ENCODE data around the gene CD8A.

The CD8A gene

DNA sequence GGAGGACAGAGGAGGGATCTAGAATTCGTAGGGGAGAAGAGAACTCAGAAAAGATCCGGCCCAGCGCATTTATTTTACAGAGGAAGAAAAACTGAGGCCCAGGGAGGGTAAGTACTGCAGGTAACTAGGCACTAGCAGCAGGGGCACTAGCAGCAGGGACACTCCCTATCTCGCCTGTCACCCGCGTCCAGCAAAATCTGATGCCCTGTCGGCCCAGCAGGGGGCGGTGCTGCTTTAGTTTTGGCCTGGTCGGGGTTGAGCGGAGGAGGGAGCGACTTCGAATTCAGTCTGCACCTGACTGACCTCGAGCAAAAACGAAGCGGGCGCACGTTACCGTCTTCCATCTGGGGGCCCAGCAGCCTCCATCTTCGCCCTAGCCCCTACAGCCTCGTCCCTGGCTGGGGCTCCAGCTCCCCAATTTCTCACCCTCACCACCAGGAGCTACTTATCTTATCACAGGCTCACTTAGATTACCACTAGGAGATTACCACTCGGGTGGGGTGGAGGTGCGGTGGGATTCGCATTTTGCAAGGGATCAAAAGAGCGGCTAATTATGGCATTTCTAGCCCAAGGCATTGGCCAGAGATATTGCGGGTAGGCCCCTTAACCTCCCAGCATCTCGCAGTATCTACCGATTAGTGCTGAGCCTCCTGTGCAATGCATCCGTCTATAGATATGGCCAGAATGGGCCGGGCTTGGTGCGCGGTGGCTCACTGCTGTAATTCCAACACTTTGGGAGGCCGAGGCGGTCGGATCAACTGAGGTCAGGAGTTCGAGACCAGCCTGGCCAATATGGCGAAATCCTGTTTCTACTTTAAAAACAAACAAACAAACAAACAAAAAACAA, 17.8 kb upstream of the CD8A start:
- DNase-seq, result peak; percentile 84

DNA sequence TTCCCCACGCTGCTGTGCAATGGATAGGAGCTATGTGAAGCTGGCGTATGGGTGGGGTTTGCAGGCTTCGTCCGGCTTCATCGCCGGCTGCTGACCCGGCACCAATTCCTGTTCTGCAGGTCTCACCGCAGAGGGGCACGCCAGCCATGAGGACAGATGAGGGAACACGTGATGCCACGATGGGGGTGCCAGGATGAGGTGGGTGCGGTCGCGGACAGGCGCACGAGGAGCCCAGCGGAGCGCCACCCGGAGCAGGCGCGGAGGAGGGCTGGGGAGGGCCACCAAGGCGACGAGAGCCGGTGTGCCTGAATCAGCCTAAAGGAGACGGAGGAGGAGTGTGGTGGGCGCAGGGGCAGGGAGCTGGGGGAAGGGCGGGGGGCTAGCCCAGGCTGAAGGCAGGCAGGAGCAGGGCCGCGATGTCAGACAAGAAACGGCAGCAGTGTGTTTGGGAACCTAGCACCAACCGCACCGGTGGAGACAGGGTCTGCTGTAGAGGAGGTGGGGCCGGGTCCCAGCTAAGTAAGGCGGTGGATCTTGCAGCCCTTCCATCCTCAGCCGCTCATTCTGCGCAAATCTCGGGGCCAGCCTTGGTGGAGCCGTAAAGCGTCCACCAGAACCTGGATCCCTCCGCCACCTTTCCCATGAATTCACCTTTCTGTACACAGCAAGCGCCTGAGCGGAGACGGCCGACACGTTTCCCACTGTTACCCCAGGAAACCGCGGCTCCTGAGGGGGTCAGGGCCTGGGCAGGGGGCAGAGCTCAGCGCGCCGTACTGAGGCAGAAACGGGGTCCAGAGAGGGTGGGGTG, 17.0 kb upstream of the CD8A start:
- no peak for DNase-seq

DNA sequence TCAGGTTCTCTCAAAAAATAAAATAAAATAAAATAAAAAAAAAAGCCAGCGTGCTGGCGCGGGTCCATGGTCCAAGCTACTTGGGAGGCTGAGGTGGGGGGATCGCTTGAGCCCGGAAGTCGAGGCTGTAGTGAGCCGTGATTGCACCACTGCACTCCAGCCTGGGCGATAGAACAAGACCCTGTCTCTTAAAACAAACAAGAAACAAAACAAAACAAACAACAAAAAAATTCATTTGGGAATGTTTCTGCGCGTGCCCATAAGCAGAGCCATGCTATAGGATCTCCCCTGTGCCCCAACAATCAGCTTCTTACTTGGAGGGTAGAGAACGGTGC, 16.4 kb upstream of the CD8A start:
- DNase-seq, result no peak

DNA sequence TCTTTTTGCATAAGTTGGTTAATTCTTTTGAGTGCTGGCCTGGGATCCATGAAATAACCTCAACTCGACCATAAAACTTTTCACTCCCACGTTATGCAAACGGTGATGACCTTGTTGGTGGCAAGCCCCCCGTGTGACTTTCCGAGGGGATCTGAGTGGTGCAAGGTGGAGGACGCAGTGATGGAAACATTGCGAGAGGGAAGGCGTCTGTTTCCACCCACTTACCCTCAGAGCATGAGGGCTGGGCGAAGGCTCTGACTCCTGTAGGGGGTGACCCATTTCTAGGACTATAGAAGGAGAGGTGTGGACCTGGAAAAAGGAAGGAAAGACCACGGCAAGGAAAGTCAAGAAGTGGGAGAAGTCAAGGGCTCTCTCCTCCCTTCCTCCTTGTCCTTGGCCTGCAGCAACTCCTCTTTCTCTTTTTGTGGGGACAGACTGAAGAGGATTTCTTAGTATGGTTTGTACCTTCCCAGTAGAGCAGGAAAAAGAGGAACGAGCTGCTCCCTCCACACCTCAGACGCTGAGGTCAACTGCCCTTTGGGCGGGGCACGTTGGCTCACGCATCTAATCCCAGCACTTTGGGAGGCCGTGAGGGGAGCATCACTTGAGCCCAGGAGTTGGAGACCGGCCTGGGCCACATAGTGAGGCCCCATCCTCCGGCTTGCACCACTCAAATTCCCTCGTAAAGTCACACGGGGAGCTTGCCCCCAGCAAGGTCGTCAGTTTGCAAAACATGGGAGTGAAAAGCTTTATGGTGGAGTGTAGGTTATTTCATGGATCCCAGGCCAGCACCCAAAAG, 15.5 kb upstream of the CD8A start:
- peak; percentile 3 for DNase-seq

DNA sequence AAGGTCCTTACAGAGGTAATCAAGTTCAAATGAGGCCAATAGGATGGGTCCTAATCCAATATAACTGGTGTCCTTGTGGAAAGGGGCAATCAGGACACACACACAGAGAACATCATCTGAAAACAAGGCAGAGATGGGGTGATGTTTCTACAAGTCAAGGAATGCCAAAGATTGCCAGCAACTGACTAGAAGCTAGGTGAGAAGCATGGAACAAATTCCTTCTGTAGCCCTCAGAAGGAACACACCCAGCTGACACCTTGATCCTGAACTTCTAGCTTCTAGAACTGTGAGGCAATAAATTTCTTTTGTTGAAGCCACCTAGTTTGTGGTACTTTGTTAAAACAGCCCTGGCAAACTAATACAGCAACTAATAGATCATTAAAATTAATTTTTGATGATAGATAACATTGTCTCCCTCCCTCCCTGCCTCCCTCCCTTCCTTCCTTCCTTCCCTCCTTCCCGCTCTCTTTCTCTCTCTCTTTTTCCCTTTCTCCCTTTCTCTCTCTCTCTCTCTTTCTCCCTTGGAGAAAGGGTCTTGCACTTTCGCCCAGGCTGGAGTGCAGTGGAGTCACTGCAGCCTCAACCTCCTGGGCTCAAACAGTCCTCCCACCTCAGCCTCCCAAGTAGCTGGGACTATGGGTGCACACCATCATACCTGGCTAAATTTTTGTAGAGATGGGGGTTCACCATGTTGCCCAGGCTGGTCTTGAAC, 10.3 kb upstream of the CD8A start:
- DNase-seq, result no peak

DNA sequence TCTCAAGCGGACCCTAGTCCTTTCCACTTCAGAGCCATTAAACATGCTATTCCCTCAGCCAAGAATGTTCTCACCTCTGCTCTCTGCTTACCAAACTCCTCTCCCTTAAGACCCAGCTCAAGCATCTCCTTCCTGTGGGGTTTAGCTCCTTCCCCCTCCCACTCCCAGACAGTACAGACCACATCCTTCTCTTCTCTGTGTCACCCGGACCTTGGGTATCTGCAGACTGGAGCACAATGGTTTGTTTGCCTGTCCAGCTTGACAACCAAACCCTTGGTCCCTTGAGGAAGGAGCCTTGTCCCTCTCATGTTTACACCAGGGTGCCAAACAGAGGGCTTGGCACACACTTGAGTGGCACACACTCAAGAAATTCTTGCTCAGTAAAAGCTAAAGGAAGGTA, 4.1 kb upstream of the CD8A start:
- DNase-seq, result no peak

DNA sequence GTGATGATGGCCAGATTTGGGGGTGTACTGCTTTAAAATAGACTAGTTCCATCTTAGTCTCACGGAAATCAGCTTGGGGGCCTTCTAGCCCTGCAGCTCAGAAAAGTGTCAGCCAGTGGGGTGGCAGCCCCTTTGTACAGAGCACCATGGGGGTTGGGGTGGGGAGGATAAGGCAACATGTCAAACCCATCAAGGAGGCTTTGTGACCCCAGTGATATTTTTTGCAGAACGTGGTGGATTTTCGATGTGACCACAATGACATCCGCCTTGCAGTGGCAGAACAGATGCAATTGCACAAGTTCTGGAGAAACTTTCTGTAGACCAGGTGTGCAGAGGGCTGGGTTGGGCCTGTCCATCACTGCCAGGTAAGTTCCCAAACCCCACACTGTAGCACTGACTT, 3.0 kb upstream of the CD8A start:
- DNase-seq, result no peak

DNA sequence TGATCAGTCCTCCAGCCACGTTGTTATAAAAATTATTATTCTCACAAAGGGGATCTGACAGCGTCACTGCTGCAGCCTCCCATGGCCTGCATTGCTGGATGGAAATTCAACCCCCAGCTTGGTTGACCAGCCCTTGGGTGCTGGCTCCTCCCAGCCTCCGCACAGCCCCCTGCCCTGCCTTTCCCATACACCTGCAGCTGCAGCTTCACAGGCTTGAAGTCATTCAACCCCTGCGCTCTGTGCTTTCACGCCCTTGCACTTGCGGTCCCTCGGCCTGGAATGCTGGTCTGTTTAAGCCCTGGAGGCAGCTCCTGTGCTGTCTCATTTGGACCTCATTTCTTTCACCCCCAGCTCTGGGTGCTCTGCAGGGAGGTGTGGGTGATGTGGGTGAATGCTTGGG, 860 bp upstream of the CD8A start:
- DNase-seq, result no peak

DNA sequence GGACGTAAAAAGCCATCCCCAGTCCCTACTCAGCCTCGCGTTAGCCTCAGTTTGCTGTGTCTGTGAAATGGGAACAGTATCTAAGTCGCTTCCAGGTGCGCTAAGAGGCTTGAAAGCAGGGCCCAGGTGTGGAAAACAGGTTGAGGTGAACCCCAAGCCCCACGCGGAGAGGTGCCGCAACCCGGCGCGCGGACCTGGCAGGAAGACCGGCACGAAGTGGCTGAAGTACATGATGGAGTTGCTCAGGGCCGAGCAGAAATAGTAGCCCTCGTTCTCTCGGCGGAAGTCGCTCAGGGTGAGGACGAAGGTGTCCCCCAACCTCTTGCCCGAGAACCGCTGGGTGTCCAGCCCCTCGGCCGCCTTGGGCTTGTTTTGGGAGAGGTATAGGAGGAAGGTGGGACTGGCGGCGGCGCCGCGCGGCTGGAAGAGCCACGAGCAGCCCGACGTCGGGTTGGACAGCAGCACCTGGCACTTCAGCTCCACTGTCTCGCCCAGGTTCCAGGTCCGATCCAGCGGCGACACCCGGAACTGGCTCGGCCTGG, 508 bp downstream of the CD8A start:
- no peak for DNase-seq

DNA sequence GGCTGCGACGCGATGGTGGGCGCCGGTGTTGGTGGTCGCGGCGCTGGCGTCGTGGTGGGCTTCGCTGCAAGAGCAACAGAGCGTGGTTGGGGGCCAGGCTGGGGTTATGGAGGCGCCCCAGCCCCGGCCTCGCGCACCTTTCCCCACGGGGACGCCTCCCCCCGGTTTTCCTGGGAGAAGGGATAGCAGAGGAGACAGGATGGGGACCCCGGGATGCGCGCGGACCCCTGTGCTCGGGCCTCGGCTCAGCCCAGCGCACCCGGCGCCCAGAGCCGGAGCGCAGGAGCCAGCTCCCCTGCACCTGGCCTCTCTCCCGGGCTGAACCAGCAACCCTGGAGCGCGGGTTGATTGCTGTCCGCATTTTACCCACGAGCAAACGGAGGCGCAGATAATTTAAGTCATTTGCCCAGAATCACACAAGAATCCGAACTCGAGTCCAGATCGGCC, 1.0 kb downstream of the CD8A start:
- no peak for DNase-seq

DNA sequence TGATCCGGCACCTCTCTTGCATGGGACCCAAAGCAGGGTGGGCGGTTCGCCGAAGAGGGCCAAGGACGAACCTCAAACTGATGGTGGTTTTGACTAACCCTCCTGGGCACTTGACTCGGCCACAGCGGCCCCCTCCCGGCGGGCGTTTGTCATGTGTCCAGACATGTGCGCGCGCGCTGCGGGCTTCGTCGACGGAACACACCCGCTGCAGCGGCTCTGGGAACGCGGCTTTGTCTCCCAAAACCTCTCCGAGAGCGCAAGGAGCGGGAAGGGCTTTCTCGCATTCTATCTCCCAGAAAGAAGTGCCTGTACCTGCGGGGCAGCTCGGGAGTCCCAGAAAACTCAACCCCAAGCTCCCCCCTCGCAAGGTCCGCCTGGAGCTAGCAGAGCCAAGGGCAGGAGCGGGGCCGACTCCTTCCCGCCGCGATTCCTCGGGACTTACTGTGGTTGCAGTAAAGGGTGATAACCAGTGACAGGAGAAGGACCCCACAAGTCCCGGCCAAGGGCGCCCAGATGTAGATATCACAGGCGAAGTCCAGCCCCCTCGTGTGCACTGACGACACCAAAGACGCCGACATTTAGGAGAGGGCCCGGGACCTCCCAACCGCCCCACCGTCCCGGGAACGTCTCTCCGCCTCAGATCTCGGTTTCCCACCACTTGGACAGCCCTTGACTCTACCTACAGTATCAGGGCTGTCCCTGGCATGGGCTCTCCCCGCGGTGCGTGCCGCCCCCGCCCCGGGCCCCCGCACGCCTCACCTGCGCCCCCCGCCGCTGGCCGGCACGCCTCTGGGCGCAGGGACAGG, 1.6 kb downstream of the CD8A start:
- DNase-seq, result no peak

DNA sequence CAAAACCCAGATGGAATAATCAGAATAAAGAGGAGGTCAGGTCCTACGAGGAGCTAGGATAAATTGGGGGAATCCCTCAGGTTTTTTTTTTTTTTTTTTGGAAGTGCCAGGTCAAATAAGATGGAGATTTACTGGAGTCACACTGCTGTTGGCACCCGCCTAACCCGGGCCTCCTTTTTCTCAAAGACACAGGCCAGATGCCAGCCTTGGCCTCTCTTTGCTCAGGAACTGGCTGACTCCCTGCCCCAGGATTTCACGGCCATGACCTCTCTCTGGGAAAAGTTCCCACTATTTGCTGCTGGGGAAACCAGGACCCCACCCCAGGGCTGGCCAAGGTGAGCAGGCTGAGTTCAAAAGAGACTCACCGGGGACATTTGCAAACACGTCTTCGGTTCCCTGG, 2.5 kb downstream of the CD8A start:
- no peak for DNase-seq

DNA sequence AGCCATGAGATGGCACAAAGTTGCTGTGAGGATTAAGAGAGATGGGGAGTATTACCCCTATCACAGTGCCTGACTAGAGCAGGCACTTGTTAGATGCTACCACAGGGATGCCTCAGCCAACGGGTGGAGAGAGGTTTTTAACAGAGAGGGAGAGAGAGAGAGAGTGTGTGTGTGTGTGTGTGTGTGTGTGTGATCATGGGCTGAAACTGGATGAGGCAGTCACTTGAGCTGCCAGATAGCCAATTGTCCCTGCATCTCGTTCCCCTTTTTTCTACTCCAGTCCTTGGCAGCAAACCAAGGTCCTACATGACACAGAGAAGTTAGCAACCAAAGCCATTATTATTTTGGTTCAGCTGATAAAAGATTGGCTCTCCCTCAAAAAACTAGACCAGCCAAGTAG, 3.0 kb downstream of the CD8A start:
- DNase-seq, result peak; percentile 70

DNA sequence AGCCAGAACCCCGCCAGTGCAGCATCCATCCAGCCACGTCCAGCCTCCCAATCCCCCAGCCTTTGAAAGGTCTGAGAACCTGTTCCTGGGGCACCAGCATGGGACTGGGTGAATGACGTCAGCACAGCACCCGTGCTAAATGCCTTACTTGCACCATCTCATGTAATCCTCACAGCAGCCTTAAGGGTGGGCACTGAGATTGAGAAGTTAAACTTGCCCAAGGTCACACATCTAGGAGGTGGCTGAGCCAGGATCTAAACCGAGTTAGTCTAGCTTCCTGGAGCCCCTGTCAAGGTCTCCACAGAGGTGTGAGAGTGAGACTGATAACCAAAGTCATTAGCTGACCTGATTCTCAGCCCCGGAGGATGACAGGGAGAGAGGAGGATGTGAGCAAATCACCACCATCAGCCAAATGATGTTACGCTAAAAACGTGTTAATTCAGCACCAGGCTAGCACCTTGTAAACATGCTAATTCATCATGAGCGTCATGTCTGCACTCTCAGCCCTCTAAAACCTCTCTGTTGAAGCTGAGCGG, 4.6 kb downstream of the CD8A start:
- DNase-seq, result no peak

DNA sequence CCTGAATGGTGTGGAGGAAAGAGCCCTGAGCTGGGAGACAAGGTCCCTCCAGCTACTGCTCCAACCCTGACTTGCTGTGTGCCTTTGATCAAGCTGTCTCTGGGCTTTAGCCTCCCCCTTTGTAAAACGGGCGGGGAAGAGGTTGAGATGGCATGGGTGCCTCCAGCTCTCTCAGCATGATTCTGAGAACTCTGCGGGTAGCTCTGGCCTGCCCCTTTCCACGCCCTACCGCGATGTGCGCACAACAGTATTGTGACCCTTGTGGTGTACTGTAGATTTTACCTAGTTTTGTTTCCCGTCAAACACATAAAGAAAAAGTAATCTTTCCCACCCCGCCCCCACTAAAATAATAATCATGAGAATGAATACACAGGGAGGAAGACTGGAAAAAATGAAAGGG, 5.3 kb downstream of the CD8A start:
- DNase-seq, result no peak

DNA sequence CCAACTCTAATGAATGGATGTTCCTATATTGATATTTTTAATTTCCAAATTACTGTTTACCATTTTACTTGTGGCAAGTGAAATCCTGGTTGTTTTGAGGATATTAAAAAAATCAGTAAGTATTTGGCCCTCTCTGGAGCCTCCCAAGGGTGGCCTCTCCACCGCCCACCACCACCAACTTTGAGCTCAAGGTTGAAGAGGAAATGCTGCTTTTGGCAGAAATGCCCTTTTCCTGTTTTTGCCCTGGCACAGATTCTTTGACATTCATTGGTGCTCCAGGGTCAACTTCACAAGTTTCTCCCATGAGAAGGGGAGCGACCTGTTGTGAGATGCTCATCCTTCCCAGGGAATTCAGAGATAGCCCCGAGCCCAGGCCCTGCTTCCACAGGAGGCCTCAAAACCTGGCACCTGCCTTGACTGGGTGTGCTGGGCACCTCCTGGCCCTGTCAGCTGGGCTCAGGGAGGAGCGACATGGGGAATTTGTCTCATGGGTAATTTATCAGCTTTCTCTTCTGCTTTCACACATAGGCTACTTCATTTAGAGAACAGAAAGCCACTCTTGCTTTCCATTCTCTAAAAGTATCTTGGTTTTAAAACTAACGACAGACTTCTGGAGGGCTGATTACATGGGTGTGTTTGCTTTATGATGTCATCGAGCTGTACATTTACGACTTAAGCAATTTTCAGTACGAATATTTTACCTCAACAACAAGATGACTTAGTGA, 6.9 kb downstream of the CD8A start:
- DNase-seq, result no peak

DNA sequence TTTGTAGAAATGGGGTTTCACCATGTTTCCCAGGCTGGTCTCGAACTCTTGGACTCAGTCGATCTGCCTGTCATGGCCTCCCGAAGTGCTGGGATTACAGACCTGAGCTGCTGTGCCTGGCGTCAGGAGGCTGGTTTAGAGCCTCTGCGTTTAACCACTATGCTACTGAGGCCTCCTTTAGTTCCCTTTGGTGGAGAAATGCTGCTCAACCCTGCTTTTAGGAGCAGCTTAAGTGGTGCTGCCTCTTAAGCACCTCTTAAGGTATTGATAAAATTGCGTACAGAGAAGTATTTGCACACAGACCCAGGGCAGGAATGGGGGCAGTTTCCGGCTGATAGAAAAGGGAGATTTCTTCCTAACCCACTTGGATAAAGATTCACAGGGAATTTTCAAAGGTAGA, 8.0 kb downstream of the CD8A start:
- DNase-seq, result no peak

DNA sequence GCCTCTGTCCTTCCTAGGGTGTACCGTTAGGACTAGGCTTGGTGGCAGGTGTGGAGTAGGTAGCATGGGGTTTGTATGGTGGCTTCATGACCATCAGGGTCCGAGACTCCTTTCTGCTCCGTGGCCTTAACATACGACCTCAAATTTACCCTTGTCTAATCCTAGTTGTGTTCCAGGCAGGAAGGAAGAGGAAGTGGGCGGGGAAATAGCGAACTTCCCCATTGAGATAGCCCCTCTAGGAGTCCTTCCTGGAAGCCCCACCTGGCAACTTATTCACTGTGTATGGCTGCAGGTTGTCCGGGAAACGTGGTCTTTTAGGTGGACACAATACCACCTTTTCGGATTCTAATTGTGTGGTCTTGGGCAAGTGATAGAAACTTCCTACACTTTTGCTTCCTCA, 9.3 kb downstream of the CD8A start:
- DNase-seq, result no peak

DNA sequence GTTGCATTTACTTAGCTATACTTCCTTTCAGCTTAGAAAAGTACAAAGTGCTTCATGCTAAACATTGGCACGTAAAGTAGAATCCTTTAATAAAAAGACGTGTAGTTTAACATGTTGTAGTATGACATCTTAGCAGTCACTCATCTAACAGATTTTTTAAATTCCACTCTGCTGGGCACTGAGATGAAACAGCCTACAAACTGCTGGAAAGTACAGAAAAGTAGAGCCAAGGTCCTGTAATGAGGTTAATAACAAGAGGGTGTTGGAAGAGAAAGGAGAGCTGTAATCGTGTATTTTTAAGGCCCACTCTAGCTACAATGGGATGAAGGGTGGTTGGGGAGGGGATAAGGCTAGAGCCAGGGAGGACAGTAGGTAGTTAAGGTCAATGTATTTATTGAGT, 10.7 kb downstream of the CD8A start:
- no peak for DNase-seq

DNA sequence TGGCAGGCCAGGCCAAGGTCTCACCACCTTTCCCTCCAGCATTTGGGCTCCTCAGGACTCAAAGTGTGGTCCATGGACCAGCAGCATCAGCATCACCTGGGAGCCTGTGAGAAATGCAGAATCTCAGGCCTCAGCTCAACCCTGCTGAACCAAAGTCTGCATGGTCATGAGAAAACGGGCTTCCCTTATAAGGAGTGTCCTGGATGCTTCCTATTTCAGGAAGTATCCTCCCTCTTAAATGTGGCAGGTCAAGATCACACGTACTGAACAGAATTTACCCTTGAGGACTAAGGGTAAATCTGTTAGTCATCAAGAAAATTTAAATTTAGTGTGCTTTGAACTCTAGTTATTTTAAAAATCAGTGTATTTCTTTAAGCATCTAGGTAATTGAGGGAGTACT, 11.8 kb downstream of the CD8A start:
- DNase-seq, result peak; percentile 3

DNA sequence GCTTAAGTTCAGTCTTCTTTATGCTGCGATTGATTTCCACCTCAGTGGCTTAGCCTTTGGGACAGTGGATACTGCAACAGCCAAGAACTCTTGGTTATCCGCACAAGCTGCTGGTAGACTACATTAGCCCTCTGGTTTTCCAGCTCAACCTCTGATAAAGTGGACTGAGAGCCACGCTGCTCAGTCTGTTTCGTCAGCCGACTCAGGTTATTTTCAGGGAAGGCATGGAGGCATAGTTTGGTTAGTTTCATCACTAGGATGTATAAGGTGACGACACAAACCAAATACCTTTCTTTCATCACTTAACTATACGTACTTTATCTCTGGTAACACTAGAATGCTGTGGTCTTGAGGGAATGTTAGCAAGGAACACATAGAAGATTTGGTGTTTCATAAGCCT, 14.2 kb downstream of the CD8A start:
- no peak for DNase-seq

Data from OCI-M1 (cell line).